Ovary (tissue), 9 donors: Measurements from ENCODE around the gene TBX2. TPM values are rescaled to one million over a fixed set of nuclear protein-coding genes. Genes with fewer than 3 reads are reported as not detected.

Experiments
- DNase-seq, 5 donors: peaks; one replicate each; pipeline ENCODE4 v3.0.0-alpha.2; 2019 to 2020
- H3K27ac ChIP-seq, 2 donors: fragments of 200-600 bp; one replicate each; pipeline versions ENCODE4 v1.5.1 to v1.8.0; 2019 to 2022
- H3K27me3 ChIP-seq: fragments of 200-600 bp; one replicate; pipeline ENCODE4 v1.8.0; 2022
- H3K36me3 ChIP-seq: fragments of 200-600 bp; sonication (generic); one replicate; pipeline ENCODE4 v1.5.1; 2019
- H3K4me1 ChIP-seq: one replicate; pipeline ENCODE4 v1.8.1; 2013; ENCODE audit warnings: mild to moderate bottlenecking, moderate library complexity; ENCODE audit not compliant: insufficient read depth
- H3K4me3 ChIP-seq: fragments of 200-600 bp; sonication (generic); one replicate; pipeline ENCODE4 v1.5.1; 2017
- H3K9me3 ChIP-seq, 2 donors: fragments of 200-600 bp in 1 of 2; sonication (generic) in 1 of 2; one replicate each; pipeline versions ENCODE4 v1.5.1 to v1.8.1; 2013 to 2019; ENCODE audit warnings: mild to moderate bottlenecking in 1 of 2, moderate library complexity in 1 of 2
- EP300 ChIP-seq: sonication (generic); formaldehyde crosslinking; IDR thresholded peaks from one replicate; pipeline ENCODE4 v1.6.1; 2017; ENCODE audit warnings: antibody characterized with exemption
- POLR2A ChIP-seq: fragments of 450-650 bp; IDR thresholded peaks from one replicate; pipeline ENCODE4 v1.6.1; 2017; ENCODE audit warnings: antibody characterized with exemption, mild to moderate bottlenecking, moderate library complexity
- WGBS, 3 donors: extraction: QIAGEN DNeasy Blood & Tissue Kit in 1 of 3; methylation state at CpG; one replicate each; pipeline versions ENCODE4 v1.1.5 to v1.1.7; 2013 to 2017; 5-methylcytosine and 5-hydroxymethylcytosine counted together
- intact Hi-C, 4 donors: fragments of 100-400 bp; cut with DNase I; formaldehyde crosslinking; loops; one replicate each; pipeline versions ENCODE4 v1.11.0 to v1.15.1; 2022 to 2023
- polyA plus RNA-seq, 2 donors: library from polyadenylated mRNA; stranded (reverse); fragments of 200-250 nt in 1 of 2; fragments of 350-450 nt in 1 of 2; fragmentation: Illumina TruSeq in 1 of 2; extraction: RNeasy Lipid Tissue Mini Kit (QIAGEN cat#74804) in 1 of 2; gene quantifications; one replicate each; pipeline ENCODE4 v1.2.3, GENCODE V29; 2013 to 2014
- total RNA-seq, 7 donors: library from RNA; depleted of rRNA in 2 of 7; stranded (reverse); fragments of >200 nt in 2 of 7; fragmentation: NEBNext Ultra II Directional in 3 of 7; extraction: Animal tissue kit (Norgen Biotek cat#: 25700) in 3 of 7; gene quantifications; one replicate each; pipeline versions ENCODE4 v1.1.0 to v1.2.4, GENCODE V29; 2016 to 2023
- TF ChIP-seq, protein P1 (sequence below), 3 donors: fragments of 450-650 bp in 2 of 3; fragments of 200-600 bp in 1 of 3; IDR thresholded peaks; one replicate each; pipeline versions ENCODE4 v1.5.1 to v1.8.0; 2016 to 2022; ENCODE audit warnings: antibody characterized with exemption in 3 of 3, mild to moderate bottlenecking in 1 of 3
- donor health status: DM: no; HTN: no; CAD: no; lungs with moderate emphysema.
- donor health status: DM: no; HTN: no; CAD: no.
- donor health status: Bipolar disorder and iron deficiency.
- donor health status: DM: yes; HTN: yes; CAD: no.
- donor health status: DM: no; HTN: no; CAD: no.
- donor health status: DM: yes; HTN: yes; CAD: no.

The TBX2 gene
- total and polyA plus RNA-seq, 9 donors = 4.8 to 22.2 (median 16.0) TPM

DNA sequence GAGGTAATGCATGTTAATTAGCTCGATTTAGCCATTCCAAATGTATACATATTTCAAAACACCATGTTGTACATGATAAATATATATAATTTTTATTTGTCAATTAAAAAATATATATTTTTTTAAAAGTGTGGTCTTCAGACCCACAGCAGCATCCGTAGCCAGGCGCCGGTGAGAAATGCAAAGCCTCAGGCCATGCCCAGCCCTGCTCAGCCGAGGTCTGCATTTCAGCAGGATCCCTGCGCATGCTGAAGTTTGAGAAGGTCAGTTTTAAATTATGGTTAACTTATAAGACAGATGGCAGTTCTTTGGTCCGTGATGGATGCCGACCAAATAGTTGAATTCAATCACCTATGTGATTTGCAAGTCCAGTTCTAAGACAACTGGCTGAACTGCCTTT, 28.0 kb upstream of the TBX2 start:
- no peak overlapping the region for H3K27ac ChIP-seq
- no peaks in the 10 kb centered on the region for H3K9me3 ChIP-seq
- H3K36me3 ChIP-seq = no peaks in the 10 kb centered on the region
- no peaks in the 10 kb centered on the region for H3K27me3 ChIP-seq
- H3K4me1 ChIP-seq = no peaks in the 10 kb centered on the region
- 96% methylated on average over 8 of the region's 8 CpGs for WGBS, 3 donors
- intact Hi-C loops = no loop called here
- no peak for DNase-seq
- TF ChIP-seq POLR2A = no peak
- TF ChIP-seq EP300 = no peak
- TF ChIP-seq, protein P1, sequence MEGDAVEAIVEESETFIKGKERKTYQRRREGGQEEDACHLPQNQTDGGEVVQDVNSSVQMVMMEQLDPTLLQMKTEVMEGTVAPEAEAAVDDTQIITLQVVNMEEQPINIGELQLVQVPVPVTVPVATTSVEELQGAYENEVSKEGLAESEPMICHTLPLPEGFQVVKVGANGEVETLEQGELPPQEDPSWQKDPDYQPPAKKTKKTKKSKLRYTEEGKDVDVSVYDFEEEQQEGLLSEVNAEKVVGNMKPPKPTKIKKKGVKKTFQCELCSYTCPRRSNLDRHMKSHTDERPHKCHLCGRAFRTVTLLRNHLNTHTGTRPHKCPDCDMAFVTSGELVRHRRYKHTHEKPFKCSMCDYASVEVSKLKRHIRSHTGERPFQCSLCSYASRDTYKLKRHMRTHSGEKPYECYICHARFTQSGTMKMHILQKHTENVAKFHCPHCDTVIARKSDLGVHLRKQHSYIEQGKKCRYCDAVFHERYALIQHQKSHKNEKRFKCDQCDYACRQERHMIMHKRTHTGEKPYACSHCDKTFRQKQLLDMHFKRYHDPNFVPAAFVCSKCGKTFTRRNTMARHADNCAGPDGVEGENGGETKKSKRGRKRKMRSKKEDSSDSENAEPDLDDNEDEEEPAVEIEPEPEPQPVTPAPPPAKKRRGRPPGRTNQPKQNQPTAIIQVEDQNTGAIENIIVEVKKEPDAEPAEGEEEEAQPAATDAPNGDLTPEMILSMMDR (IDR thresholded peaks at IDR 0.05) = no peak
- no peak overlapping the region for H3K4me3 ChIP-seq

DNA sequence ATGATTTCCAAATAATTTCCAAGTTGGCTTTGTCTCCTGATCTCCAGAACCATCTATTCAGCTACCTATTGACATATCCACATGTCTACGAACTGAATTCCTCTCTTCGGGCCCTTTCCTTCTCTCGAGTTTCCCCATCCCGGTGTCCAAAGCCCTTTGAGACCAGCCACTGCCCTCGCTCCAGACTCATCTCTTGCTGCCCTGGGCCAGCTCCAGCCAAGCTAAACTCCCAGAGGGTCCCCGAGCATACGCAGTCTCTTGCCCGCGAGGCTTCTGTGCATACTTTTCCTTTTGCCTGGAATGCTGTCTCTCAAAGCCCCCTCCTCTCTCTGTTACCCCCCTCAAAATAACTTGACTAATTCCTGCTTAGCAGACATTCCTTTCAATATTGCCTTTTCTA, 27.2 kb upstream of the TBX2 start:
- intact Hi-C loops = no loop called here
- H3K4me3 ChIP-seq = no peak overlapping the region
- WGBS, 3 donors = 66 to 76% (median 72%) methylated on average over 9 of the region's 9 CpGs
- no peaks in the 10 kb centered on the region for H3K36me3 ChIP-seq
- no peak for DNase-seq
- no peak overlapping the region for H3K27ac ChIP-seq
- no peaks in the 10 kb centered on the region for H3K27me3 ChIP-seq
- TF ChIP-seq, protein P1 (IDR thresholded peaks at IDR 0.05) = no peak
- TF ChIP-seq EP300 (no peak), POLR2A (no peak)
- no peaks in the 10 kb centered on the region for H3K9me3 ChIP-seq
- H3K4me1 ChIP-seq = no peaks in the 10 kb centered on the region

DNA sequence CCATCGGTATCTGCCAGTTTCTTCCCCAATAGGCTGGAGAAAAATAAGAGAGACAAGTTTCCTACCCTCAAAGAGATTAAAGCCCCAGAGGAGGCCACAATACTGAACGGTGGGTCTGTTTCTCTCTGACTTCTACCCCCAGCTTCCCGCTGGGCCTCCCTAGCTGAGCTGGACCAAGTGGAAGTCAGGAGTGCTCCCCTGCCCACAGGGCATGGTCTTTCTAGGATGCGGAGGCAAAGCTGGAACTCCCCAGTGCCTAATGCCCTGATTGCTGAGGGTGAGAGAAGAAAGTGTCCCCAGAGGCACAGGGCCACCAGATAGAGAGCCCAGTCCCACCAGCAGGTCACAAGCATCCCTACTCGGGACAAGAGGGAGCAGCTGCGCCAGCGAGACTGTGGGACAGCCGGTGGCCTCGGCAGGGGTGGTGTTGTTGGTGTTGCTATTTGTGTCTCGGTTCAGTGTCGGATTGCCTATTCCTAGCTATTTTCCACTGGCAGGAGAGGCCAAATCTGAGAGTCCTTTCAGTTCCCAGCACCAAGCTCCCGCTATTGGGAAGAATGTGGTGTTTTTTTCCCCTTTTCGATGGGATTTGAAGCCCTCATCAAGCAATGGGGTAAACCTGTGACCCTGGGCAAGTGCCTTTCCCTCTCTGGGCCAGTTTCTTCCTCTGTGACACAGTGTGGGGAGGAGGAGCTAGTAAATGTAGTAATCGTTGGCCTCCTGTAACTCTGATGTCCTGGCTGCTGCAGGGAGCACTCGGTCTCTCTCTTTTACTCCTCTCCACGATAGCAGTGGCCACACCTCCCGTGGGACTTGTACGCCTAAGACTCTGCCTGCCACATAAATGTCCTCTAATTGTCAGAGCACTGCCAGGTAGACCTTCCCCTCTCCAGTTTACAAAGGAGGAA, 22.5 kb upstream of the TBX2 start:
- no peak for DNase-seq
- Histone ChIP-seq H3K27me3 (no peaks in the 10 kb centered on the region), H3K27ac (no peak overlapping the region), H3K36me3 (no peaks in the 10 kb centered on the region), H3K4me3 (no peak overlapping the region), H3K4me1 (no peaks in the 10 kb centered on the region), H3K9me3 (no peaks in the 10 kb centered on the region)
- WGBS, 3 donors = 80 to 89% (median 86%) methylated on average over 18 of the region's 18 CpGs
- intact Hi-C loops = no loop called here
- TF ChIP-seq, protein P1 (IDR thresholded peaks at IDR 0.05) = no peak
- TF ChIP-seq EP300 = no peak
- TF ChIP-seq POLR2A = no peak

DNA sequence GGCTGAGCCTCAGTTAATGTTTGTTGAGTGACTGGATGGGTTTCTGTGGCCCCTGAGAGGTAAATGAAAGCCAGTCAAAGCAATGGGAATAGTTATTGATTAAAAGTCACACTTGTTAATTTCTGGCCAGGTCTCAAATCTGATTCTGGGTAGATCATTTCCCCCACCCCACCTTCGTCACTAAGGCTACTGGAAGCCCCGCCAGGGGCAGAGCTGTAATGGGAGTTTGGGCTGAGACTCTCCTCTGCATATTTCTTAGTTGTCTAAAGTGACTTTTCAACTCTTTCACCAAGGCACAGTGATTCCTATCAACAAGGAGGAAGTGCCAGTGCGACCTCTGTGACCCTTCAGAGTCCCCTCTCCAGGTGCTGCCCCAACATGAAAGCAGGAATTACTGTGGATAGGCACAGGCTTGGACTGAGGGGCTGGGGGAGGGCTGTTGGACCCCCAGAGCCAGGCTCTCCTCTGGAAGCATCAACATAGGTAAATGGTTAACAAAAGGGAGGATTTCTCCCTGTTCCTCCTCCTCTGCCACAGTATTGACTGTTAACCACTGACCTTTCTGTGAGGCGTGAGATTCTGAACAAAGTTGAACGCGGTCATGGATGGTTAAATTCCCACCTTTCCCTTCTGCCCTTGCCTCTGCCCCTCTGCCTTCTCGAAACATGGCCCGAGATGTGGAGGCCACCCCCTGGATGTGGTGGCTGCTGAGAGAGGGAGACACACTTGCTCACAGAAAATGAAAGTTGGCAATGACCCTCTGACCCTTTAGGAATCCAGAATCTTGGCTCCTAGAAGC, 20.8 kb upstream of the TBX2 start:
- H3K27ac ChIP-seq = no peak overlapping the region
- intact Hi-C loops = no loop called here
- DNase-seq = no peak

More for the DNA sequence above, 20.8 kb upstream of the TBX2 start:
- TF ChIP-seq POLR2A (no peak), EP300 (no peak)
- TF ChIP-seq, protein P1 (IDR thresholded peaks at IDR 0.05) = no peak
- H3K4me3 ChIP-seq = no peak overlapping the region
- H3K27me3 ChIP-seq = no peaks in the 10 kb centered on the region
- H3K9me3 ChIP-seq = no peaks in the 10 kb centered on the region
- no peaks in the 10 kb centered on the region for H3K4me1 ChIP-seq
- WGBS, 3 donors = 82 to 88% (median 83%) methylated on average over 8 of the region's 8 CpGs
- no peaks in the 10 kb centered on the region for H3K36me3 ChIP-seq
